ENCODE measurements around the gene TKT.
A peak's percentile ranks its signal among the peaks of the same experiment; 100 is the strongest.

The TKT gene

GRCh38 chr3:53195602-53196574, 59.9 kb downstream of the TKT start:
- DNase-seq (ENCODE audit: low spot score), result no peak

GRCh38 chr3:53195066-53195450, 60.8 kb downstream of the TKT start:
- DNase-seq (ENCODE audit: low spot score), result no peak

GRCh38 chr3:53194210-53195065, 61.4 kb downstream of the TKT start:
- DNase-seq (ENCODE audit: low spot score), result peak; percentile 61

- peak; percentile 74 for DNase-seq (ENCODE audit: low spot score)
Observed at GRCh38 chr3:53193466-53194209, 62.2 kb downstream of the TKT start.

- DNase-seq (ENCODE audit: low spot score), result no peak
Observed at GRCh38 chr3:53192608-53193007, 63.2 kb downstream of the TKT start.

GRCh38 chr3:53191836-53192480, 63.9 kb downstream of the TKT start:
- DNase-seq (ENCODE audit: low spot score), result no peak

- no peak for DNase-seq (ENCODE audit: low spot score)
Observed at GRCh38 chr3:53190659-53191058, 65.2 kb downstream of the TKT start.

- no peak for DNase-seq (ENCODE audit: low spot score)
Observed at GRCh38 chr3:53189276-53189675, 66.5 kb downstream of the TKT start.

GRCh38 chr3:53188720-53189119, 67.1 kb downstream of the TKT start:
- DNase-seq (ENCODE audit: low spot score), result no peak

GRCh38 chr3:53188136-53188685, 67.6 kb downstream of the TKT start:
- DNase-seq (ENCODE audit: low spot score), result no peak

GRCh38 chr3:53187430-53187829, 68.4 kb downstream of the TKT start:
- DNase-seq (ENCODE audit: low spot score), result no peak

- no peak for DNase-seq (ENCODE audit: low spot score)
Observed at GRCh38 chr3:53186726-53187125, 69.1 kb downstream of the TKT start.

- DNase-seq (ENCODE audit: low spot score), result no peak
Observed at GRCh38 chr3:53185761-53186465, 69.9 kb downstream of the TKT start.

GRCh38 chr3:53184701-53185100, 71.1 kb downstream of the TKT start:
- DNase-seq (ENCODE audit: low spot score), result no peak

- DNase-seq (ENCODE audit: low spot score), result no peak
Observed at GRCh38 chr3:53183514-53183913, 72.3 kb downstream of the TKT start.

GRCh38 chr3:53182764-53183355, 73.0 kb downstream of the TKT start:
- no peak for DNase-seq (ENCODE audit: low spot score)

GRCh38 chr3:53181528-53181927, 74.3 kb downstream of the TKT start:
- no peak for DNase-seq (ENCODE audit: low spot score)

GRCh38 chr3:53181024-53181371, 74.8 kb downstream of the TKT start:
- no peak for DNase-seq (ENCODE audit: low spot score)

- no peak for DNase-seq (ENCODE audit: low spot score)
Observed at GRCh38 chr3:53180305-53181023, 75.4 kb downstream of the TKT start.

- no peak for DNase-seq (ENCODE audit: low spot score)
Observed at GRCh38 chr3:53179580-53179979, 76.2 kb downstream of the TKT start.

Measured in left forelimb (tissue), 1 donor.